Right atrium auricular region (tissue), 2 donors: Measurements from ENCODE around the gene CLEC17A. TPM values are rescaled to one million over a fixed set of nuclear protein-coding genes. Genes with fewer than 3 reads are reported as not detected.
"Not testable (repeated sequence)": the region's sequence is repeated elsewhere in the genome, so short reads cannot be mapped to it uniquely, and the experiment has no call there.

Source experiments
- DNase-seq: peaks from one replicate; pipeline ENCODE4 v3.0.0-alpha.2; 2019; ENCODE audit warnings: low spot score
- H3K27ac ChIP-seq, 2 donors: fragments of 200-600 bp; sonication (generic); 1 replicate in 1 of 2; 2 replicates in 1 of 2; pipeline ENCODE4 v1.5.1; 2016 to 2019
- H3K27me3 ChIP-seq, 2 donors: fragments of 200-600 bp; sonication (generic); one replicate each; pipeline versions ENCODE4 v1.5.1 to v1.6.0; 2017 to 2019
- H3K36me3 ChIP-seq: fragments of 200-600 bp; sonication (generic); one replicate; pipeline ENCODE4 v1.5.1; 2016
- H3K4me1 ChIP-seq, 2 donors: fragments of 200-600 bp; sonication (generic); one replicate each; pipeline versions ENCODE4 v1.5.1 to v1.6.0; 2017 to 2019
- H3K4me3 ChIP-seq, 2 donors: fragments of 200-600 bp; sonication (generic); 1 replicate in 1 of 2; 2 replicates in 1 of 2; pipeline ENCODE4 v1.5.1; 2017 to 2019; ENCODE audit warnings: mild to moderate bottlenecking in 1 of 2, moderate library complexity in 1 of 2
- H3K9me3 ChIP-seq, 2 donors: fragments of 200-600 bp; sonication (generic); one replicate each; pipeline ENCODE4 v1.5.1; 2019
- CTCF ChIP-seq, 2 donors: fragments of 200-600 bp; sonication (generic); IDR thresholded peaks; one replicate each; pipeline ENCODE4 v1.5.1; 2019; ENCODE audit warnings: antibody characterized with exemption in 2 of 2
- total RNA-seq, 2 donors: library from RNA; depleted of rRNA; stranded (reverse); fragments of >200 nt; gene quantifications; one replicate each; pipeline ENCODE4 v1.1.0, GENCODE V29; 2016

Gene CLEC17A
- total RNA-seq, 2 donors from 2014 or later = not detected

- no peaks in the 10 kb centered on the region for H3K4me1 ChIP-seq
Observed at GRCh38 chr19:14595558-14595957, 12.7 kb downstream of the CLEC17A start.

GRCh38 chr19:14599548-14600147 is 16.8 kb downstream of the CLEC17A start:
- DNase-seq = no peak
- H3K4me1 ChIP-seq = no peaks in the 10 kb centered on the region
- no peak for TF ChIP-seq CTCF (IDR thresholded peaks at IDR 0.05)

More at GRCh38 chr19:14595558-14595957, 12.7 kb downstream of the CLEC17A start:
- no peak for TF ChIP-seq CTCF (IDR thresholded peaks at IDR 0.05)
- Histone ChIP-seq H3K36me3 (no peaks in the 10 kb centered on the region), H3K27ac (no peak overlapping the region), H3K27me3 (no peaks in the 10 kb centered on the region), H3K9me3 (no peaks in the 10 kb centered on the region), H3K4me3 (no peak overlapping the region)
- no peak for DNase-seq

GRCh38 chr19:14603990-14604387 is 21.1 kb downstream of the CLEC17A start:
- no peak for DNase-seq

More at GRCh38 chr19:14599548-14600147, 16.8 kb downstream of the CLEC17A start:
- no peaks in the 10 kb centered on the region for H3K27me3 ChIP-seq
- H3K27ac ChIP-seq = no peak overlapping the region
- no peaks in the 10 kb centered on the region for H3K36me3 ChIP-seq
- H3K9me3 ChIP-seq = no peaks in the 10 kb centered on the region
- no peak overlapping the region for H3K4me3 ChIP-seq

GRCh38 chr19:14606627-14607026 is 23.7 kb downstream of the CLEC17A start:
- no peak overlapping the region for H3K4me3 ChIP-seq
- no peak for TF ChIP-seq CTCF (IDR thresholded peaks at IDR 0.05)
- no peak overlapping the region for H3K27ac ChIP-seq
- H3K4me1 ChIP-seq = no peaks in the 10 kb centered on the region
- DNase-seq = no peak
- no peaks in the 10 kb centered on the region for H3K9me3 ChIP-seq
- no peaks in the 10 kb centered on the region for H3K27me3 ChIP-seq
- no peaks in the 10 kb centered on the region for H3K36me3 ChIP-seq

More at GRCh38 chr19:14603990-14604387, 21.1 kb downstream of the CLEC17A start:
- Histone ChIP-seq H3K27me3 (no peaks in the 10 kb centered on the region), H3K4me1 (no peaks in the 10 kb centered on the region), H3K27ac (no peak overlapping the region), H3K36me3 (no peaks in the 10 kb centered on the region), H3K4me3 (no peak overlapping the region), H3K9me3 (no peaks in the 10 kb centered on the region)
- no peak for TF ChIP-seq CTCF (IDR thresholded peaks at IDR 0.05)

GRCh38 chr19:14611051-14611450 is 28.2 kb downstream of the CLEC17A start:
- Histone ChIP-seq H3K9me3 (no peaks in the 10 kb centered on the region), H3K4me1 (no peaks in the 10 kb centered on the region), H3K27ac (no peak overlapping the region), H3K27me3 (no peaks in the 10 kb centered on the region), H3K36me3 (no peaks in the 10 kb centered on the region), H3K4me3 (no peak overlapping the region)
- no peak for DNase-seq
- no peak for TF ChIP-seq CTCF (IDR thresholded peaks at IDR 0.05)

- H3K27me3 ChIP-seq, H3K9me3 ChIP-seq, H3K36me3 ChIP-seq, DNase-seq, H3K4me1 ChIP-seq, H3K4me3 ChIP-seq, H3K27ac ChIP-seq: not testable (repeated sequence)
Observed at GRCh38 chr19:14612242-14612641, 29.4 kb downstream of the CLEC17A start.
